ENCODE data around the gene PRPH2. TPM values are rescaled to one million over a fixed set of nuclear protein-coding genes. Genes with fewer than 3 reads are reported as not detected.

Gene PRPH2
- total RNA-seq, 1 experiment from 2014 or later: not detected

GRCh38 chr6:42724825-42725224 is 2.4 kb upstream of the PRPH2 start:
- ATAC-seq: no peak
- ChIA-PET CTCF (no interaction called here), POLR2A (interaction anchor here (0.6 kb wide), 2 partner anchors 146 to 166 kb away, joined by 3 to 5 read pairs; a partner anchor contains a TSS)
- intact Hi-C loops (cut with micrococcal nuclease; ENCODE audit: unreplicated experiment): loop anchor here (5.0 kb wide), 1 partner anchor 152 kb away; the partner anchor contains the start of gene RPL7L1
- TF ChIP-seq, protein P1, sequence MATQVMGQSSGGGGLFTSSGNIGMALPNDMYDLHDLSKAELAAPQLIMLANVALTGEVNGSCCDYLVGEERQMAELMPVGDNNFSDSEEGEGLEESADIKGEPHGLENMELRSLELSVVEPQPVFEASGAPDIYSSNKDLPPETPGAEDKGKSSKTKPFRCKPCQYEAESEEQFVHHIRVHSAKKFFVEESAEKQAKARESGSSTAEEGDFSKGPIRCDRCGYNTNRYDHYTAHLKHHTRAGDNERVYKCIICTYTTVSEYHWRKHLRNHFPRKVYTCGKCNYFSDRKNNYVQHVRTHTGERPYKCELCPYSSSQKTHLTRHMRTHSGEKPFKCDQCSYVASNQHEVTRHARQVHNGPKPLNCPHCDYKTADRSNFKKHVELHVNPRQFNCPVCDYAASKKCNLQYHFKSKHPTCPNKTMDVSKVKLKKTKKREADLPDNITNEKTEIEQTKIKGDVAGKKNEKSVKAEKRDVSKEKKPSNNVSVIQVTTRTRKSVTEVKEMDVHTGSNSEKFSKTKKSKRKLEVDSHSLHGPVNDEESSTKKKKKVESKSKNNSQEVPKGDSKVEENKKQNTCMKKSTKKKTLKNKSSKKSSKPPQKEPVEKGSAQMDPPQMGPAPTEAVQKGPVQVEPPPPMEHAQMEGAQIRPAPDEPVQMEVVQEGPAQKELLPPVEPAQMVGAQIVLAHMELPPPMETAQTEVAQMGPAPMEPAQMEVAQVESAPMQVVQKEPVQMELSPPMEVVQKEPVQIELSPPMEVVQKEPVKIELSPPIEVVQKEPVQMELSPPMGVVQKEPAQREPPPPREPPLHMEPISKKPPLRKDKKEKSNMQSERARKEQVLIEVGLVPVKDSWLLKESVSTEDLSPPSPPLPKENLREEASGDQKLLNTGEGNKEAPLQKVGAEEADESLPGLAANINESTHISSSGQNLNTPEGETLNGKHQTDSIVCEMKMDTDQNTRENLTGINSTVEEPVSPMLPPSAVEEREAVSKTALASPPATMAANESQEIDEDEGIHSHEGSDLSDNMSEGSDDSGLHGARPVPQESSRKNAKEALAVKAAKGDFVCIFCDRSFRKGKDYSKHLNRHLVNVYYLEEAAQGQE (IDR thresholded peaks at IDR 0.05; ENCODE audit: insufficient read depth in 1 of 2, low read depth in 2 of 2, low read length in 1 of 2): no peak
- TF ChIP-seq TCF7L2 (IDR thresholded peaks at IDR 0.05; ENCODE audit: low read depth, low read length) (no peak), POLR2AphosphoS5 (IDR thresholded peaks at IDR 0.05; ENCODE audit: low read depth, low read length) (no peak), SIN3A (IDR thresholded peaks at IDR 0.05; ENCODE audit: borderline replicate concordance, insufficient read depth, low read depth, low read length) (no peak), CTCF (IDR thresholded peaks at IDR 0.05) (no peak)
- Histone ChIP-seq H3K27ac (ENCODE audit: low read length) (no peak overlapping the region), H3K9me3 (ENCODE audit: control insufficient read depth, insufficient read depth, low read depth, low read length) (no peaks in the 10 kb centered on the region), H3K36me3 (ENCODE audit: control insufficient read depth, insufficient read depth, low read length) (no peaks in the 10 kb centered on the region), H3K4me1 (ENCODE audit: control insufficient read depth, insufficient read depth, low read length) (peaks cover 4% of the 10 kb centered on the region), H3K27me3 (ENCODE audit: control insufficient read depth, insufficient read depth, low read length) (no peaks in the 10 kb centered on the region), H3K4me3 (ENCODE audit: low read depth in 2 of 2, low read length in 2 of 2) (no peak overlapping the region)
- in situ Hi-C loops (cut with HindIII; ENCODE audit: low pct_unique_long_range_greater_than_20kb, low sequenced_read_pairs): no loop called here
- DNase-seq (ENCODE audit: low read depth, low spot score): no peak
- BruUV-seq (replicated peaks): no TSS peak

GRCh38 chr6:42720739-42721138 is 1.7 kb downstream of the PRPH2 start:
- in situ Hi-C loops (cut with HindIII; ENCODE audit: low pct_unique_long_range_greater_than_20kb, low sequenced_read_pairs) (no loop called here), intact Hi-C loops (cut with micrococcal nuclease; ENCODE audit: unreplicated experiment) (no loop called here)
- Histone ChIP-seq H3K9me3 (ENCODE audit: control insufficient read depth, insufficient read depth, low read depth, low read length) (no peaks in the 10 kb centered on the region), H3K27ac (ENCODE audit: low read length) (no peak overlapping the region), H3K27me3 (ENCODE audit: control insufficient read depth, insufficient read depth, low read length) (no peaks in the 10 kb centered on the region), H3K36me3 (ENCODE audit: control insufficient read depth, insufficient read depth, low read length) (no peaks in the 10 kb centered on the region), H3K4me1 (ENCODE audit: control insufficient read depth, insufficient read depth, low read length) (no peaks in the 10 kb centered on the region; the same call in 1 of the 2 replicates), H3K4me3 (ENCODE audit: low read depth in 2 of 2, low read length in 2 of 2) (no peak overlapping the region)
- POLR2A ChIA-PET: no interaction called here
- DNase-seq (ENCODE audit: low read depth, low spot score): no peak
- BruUV-seq (replicated peaks): no TSS peak
- TF ChIP-seq, protein P1 (IDR thresholded peaks at IDR 0.05; ENCODE audit: insufficient read depth in 1 of 2, low read depth in 2 of 2, low read length in 1 of 2): no peak
- no peak for TF ChIP-seq CTCF (IDR thresholded peaks at IDR 0.05)
- no peak for TF ChIP-seq POLR2AphosphoS5 (IDR thresholded peaks at IDR 0.05; ENCODE audit: low read depth, low read length)
- TF ChIP-seq SIN3A (IDR thresholded peaks at IDR 0.05; ENCODE audit: borderline replicate concordance, insufficient read depth, low read depth, low read length): no peak
- no peak for TF ChIP-seq TCF7L2 (IDR thresholded peaks at IDR 0.05; ENCODE audit: low read depth, low read length)
- ATAC-seq: peak; percentile 77
- CTCF ChIA-PET: interaction anchor here (0.5 kb wide), 1 partner anchor 12 kb away, joined by 4 read pairs; no protein-coding TSS in a partner anchor

Data from Panc1 (cell line).